ENCODE measurements around the gene TUBA3D. TPM values are rescaled to one million over a fixed set of nuclear protein-coding genes. Genes with fewer than 3 reads are reported as not detected.
"Not testable (repeated sequence)": the region's sequence is repeated elsewhere in the genome, so short reads cannot be mapped to it uniquely, and the experiment has no call there.

The TUBA3D gene
- total RNA-seq, 5 donors from 2014 or later (not counting 1 experiment from before 2014, with no cell fraction given) = not detected

DNA sequence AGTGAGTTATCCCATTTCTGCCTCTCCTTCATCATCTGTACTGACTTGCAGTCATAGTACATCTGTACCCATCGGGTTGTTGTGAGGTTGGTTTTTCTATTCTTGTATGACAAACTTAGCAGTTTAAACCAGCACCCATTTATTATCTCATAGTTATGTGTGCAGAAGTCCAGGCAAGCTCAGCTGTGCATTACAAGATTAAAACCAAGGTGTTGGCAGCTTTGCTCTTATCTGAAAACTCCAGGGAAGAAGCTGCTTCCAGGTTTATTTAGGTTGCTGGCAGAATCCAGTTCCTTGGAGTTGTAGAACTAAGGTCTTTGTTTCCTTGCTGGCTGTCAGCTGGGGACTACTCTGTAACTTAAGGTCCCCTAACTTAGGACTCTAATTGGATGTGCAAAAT is 19.6 kb downstream of the TUBA3D start:
- H3K4me3 ChIP-seq (ENCODE audit: control insufficient read depth in 1 of 2, extremely low read depth in 1 of 2, low read length in 1 of 2); H3K27me3 Mint-ChIP-seq; ATAC-seq (replicated peaks in 1 of 4); DNase-seq; H3K27me3 ChIP-seq (replicated peaks in 1 of 2; ENCODE audit: control insufficient read depth in 2 of 2, extremely low read depth in 1 of 2, insufficient read depth in 2 of 2, low read length in 1 of 2); H3K9me3 Mint-ChIP-seq; H3K27ac ChIP-seq (ENCODE audit: low read length); POLR2A ChIA-PET; H3K9me3 ChIP-seq; H3K27ac Mint-ChIP-seq: not testable (repeated sequence)
- peaks cover 16% of the 10 kb centered on the region for H3K36me3 Mint-ChIP-seq
- peak overlapping the region; percentile 43 to 96 (median 47) for H3K4me3 Mint-ChIP-seq
- no CpG with 5 or more reads among the region's 1 CpG for WGBS (ENCODE audit: insufficient coverage)
- Histone ChIP-seq H3K4me1 (ENCODE audit: control insufficient read depth in 1 of 2, extremely low read depth in 1 of 2, insufficient read depth in 2 of 2, low read length in 2 of 2) (peaks cover 5 to 28% of the 10 kb centered on the region in 2 experiments), H3K36me3 (ENCODE audit: control insufficient read depth in 2 of 2, extremely low read depth in 1 of 2, insufficient read depth in 1 of 2, low read length in 1 of 2) (peaks cover 11 to 23% of the 10 kb centered on the region in 2 donors)
- CTCF ChIA-PET = interaction anchor here in 1 of 2 donors (0.6 to 1.1 kb wide), 2 partner anchors 12 to 177 kb away, joined by 3 read pairs; no protein-coding TSS in a partner anchor
- H3K4me1 Mint-ChIP-seq = peaks cover 27 to 35% (median 31%) of the 10 kb centered on the region in 3 donors

DNA sequence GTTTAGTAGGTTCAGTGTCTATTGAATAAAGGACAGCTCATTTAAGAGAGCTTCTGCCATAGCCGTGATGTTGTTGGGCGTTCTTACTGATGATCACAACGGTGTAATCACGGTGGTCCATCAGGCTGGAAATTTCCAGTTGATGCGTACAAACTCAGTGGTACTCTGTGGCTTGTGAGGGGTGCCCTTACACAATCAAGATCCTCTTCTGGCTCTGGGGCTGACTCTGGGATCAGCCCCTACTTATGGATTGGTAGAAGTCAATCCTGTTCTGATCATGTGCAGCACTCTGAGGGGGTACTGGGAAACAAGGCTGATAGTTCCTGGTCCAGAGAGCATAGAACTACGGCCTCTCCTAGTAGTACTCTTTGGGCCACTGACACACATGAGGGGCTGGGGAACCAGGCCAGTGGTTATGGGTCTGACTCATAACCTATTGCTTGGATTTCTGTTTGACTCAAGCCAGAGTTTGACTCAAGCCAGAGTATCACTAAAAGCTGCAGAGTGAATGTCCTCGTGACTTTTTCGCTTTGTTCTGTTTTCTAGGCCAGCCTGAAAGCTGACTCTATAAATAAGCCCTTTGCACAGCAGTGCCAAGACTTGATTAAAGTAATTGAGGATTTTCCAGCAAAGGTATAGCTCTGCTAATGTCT is 22.5 kb downstream of the TUBA3D start:
- H3K36me3 Mint-ChIP-seq = peaks cover 16% of the 10 kb centered on the region
- ATAC-seq (replicated peaks in 1 of 4) = not testable (repeated sequence)

DNA sequence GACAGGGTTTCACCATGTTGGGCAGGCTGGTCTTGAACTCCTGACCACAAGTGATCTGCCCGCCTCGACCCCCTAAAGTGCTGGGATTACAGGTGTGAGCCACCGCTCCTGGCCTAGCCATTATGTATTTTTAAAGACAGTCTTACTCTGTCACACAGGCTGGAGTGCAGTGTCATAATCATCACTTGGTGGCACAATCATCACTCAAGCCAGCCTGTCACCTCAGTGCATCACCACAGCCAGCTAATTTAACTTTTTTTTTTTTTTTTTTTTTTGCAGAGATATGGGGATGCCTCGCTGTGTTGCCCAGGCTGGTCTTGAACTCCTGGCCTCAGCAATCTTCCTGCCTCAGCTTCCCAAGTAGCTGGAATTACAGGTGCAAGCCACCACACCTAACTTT is 27.7 kb downstream of the TUBA3D start:
- CTCF ChIA-PET; H3K27ac Mint-ChIP-seq; ATAC-seq (replicated peaks in 1 of 4); H3K9me3 ChIP-seq; H3K27me3 Mint-ChIP-seq; H3K9me3 Mint-ChIP-seq; H3K27me3 ChIP-seq (replicated peaks in 1 of 2; ENCODE audit: control insufficient read depth in 2 of 2, extremely low read depth in 1 of 2, insufficient read depth in 2 of 2, low read length in 1 of 2); H3K4me3 Mint-ChIP-seq; H3K4me1 Mint-ChIP-seq; H3K27ac ChIP-seq (ENCODE audit: low read length); DNase-seq; H3K4me1 ChIP-seq (ENCODE audit: control insufficient read depth in 1 of 2, extremely low read depth in 1 of 2, insufficient read depth in 2 of 2, low read length in 2 of 2); H3K4me3 ChIP-seq (ENCODE audit: control insufficient read depth in 1 of 2, extremely low read depth in 1 of 2, low read length in 1 of 2): not testable (repeated sequence)
- peaks cover 13 to 67% of the 10 kb centered on the region in 2 donors for H3K36me3 ChIP-seq (ENCODE audit: control insufficient read depth in 2 of 2, extremely low read depth in 1 of 2, insufficient read depth in 1 of 2, low read length in 1 of 2)
- POLR2A ChIA-PET = interaction anchor here in 1 of 2 donors (0.9 kb wide), 1 partner anchor 11 kb away, joined by 3 read pairs; no protein-coding TSS in a partner anchor
- WGBS (ENCODE audit: insufficient coverage) = no CpG with 5 or more reads among the region's 4 CpGs
- peaks cover 28% of the 10 kb centered on the region for H3K36me3 Mint-ChIP-seq

More for the DNA sequence above, 22.5 kb downstream of the TUBA3D start:
- H3K27me3 Mint-ChIP-seq; H3K9me3 ChIP-seq; H3K27ac Mint-ChIP-seq; H3K27me3 ChIP-seq (replicated peaks in 1 of 2; ENCODE audit: control insufficient read depth in 2 of 2, extremely low read depth in 1 of 2, insufficient read depth in 2 of 2, low read length in 1 of 2); H3K27ac ChIP-seq (ENCODE audit: low read length); H3K4me3 ChIP-seq (ENCODE audit: control insufficient read depth in 1 of 2, extremely low read depth in 1 of 2, low read length in 1 of 2); H3K9me3 Mint-ChIP-seq; CTCF ChIA-PET; DNase-seq; POLR2A ChIA-PET; H3K4me3 Mint-ChIP-seq: not testable (repeated sequence)
- peaks cover 3 to 13% of the 10 kb centered on the region in 2 experiments for H3K4me1 ChIP-seq (ENCODE audit: control insufficient read depth in 1 of 2, extremely low read depth in 1 of 2, insufficient read depth in 2 of 2, low read length in 2 of 2)
- peaks cover 11 to 33% of the 10 kb centered on the region in 2 donors for H3K36me3 ChIP-seq (ENCODE audit: control insufficient read depth in 2 of 2, extremely low read depth in 1 of 2, insufficient read depth in 1 of 2, low read length in 1 of 2)
- H3K4me1 Mint-ChIP-seq = peaks cover 18 to 22% (median 19%) of the 10 kb centered on the region in 3 donors
- WGBS (ENCODE audit: insufficient coverage) = no CpG with 5 or more reads among the region's 8 CpGs

DNA sequence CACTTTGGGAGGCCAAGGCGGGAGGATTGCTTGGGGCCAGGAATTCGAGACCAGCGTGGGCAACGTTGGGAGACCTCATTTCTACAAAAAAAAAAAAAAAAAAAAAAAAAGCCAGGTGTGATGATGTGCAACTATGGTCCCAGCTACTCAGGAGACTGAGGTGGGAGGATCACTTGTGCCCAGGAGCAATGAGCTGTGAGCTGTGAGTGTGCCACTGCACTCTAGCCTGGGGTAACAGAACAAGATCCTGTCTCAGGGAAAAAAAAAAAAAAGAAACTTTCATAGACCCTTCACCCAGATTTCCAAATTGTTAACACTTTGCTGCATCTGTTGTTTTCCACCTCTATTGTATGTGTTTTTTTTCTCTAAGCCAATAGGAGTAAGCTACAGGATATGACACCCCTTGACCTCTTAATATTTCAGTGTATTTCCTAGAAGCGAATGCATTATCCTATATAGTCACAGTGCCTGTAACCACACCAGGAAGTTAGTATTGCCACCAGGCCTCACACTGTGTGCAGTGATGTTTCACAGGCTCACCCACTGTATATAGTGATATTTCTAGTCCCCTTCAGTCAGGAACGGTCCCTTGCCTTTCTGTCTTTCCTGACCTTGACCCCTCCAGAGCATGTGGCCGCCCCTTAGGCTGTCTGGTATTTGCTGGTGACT is 28.3 kb downstream of the TUBA3D start:
- H3K9me3 ChIP-seq; H3K4me1 Mint-ChIP-seq; DNase-seq; CTCF ChIA-PET; H3K4me3 ChIP-seq (ENCODE audit: control insufficient read depth in 1 of 2, extremely low read depth in 1 of 2, low read length in 1 of 2); H3K27me3 ChIP-seq (replicated peaks in 1 of 2; ENCODE audit: control insufficient read depth in 2 of 2, extremely low read depth in 1 of 2, insufficient read depth in 2 of 2, low read length in 1 of 2); H3K9me3 Mint-ChIP-seq; H3K4me3 Mint-ChIP-seq; H3K4me1 ChIP-seq (ENCODE audit: control insufficient read depth in 1 of 2, extremely low read depth in 1 of 2, insufficient read depth in 2 of 2, low read length in 2 of 2); H3K27ac ChIP-seq (ENCODE audit: low read length); H3K27me3 Mint-ChIP-seq: not testable (repeated sequence)
- POLR2A ChIA-PET = interaction anchor here in 1 of 2 donors (0.7 kb wide), 2 partner anchors 168 to 411 kb away, joined by 11 to 16 read pairs; no protein-coding TSS in a partner anchor
- no CpG with 5 or more reads among the region's 7 CpGs for WGBS (ENCODE audit: insufficient coverage)
- peak overlapping the region in 1 of 2 donors; percentile 43 for H3K27ac Mint-ChIP-seq
- ATAC-seq (replicated peaks in 1 of 4) = peak in 1 of 4 experiments; percentile 69
- peaks cover 29% of the 10 kb centered on the region for H3K36me3 Mint-ChIP-seq
- H3K36me3 ChIP-seq (ENCODE audit: control insufficient read depth in 2 of 2, extremely low read depth in 1 of 2, insufficient read depth in 1 of 2, low read length in 1 of 2) = peaks cover 16 to 69% of the 10 kb centered on the region in 2 donors

DNA sequence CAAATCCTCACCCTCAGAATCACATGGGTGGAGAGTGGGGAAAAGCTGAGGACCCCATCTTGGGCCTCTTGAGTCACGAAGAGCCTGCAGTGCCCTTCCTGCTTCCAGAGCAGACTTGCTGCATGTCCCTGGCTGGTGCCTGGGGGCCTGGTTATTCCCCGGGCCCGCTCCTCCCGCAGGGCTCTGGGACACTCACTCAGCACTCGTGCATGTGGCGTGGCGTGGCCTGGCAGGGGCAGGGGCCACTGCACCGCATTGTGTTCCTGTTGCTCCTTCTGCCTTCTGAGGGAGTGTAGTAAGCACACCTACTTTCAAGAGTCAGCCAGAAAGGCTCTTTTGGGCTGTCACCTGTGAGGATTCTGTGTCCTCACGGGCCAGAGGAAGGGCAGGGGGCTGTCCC is 33.7 kb downstream of the TUBA3D start:
- Mint-ChIP-seq H3K27me3 (no peaks in the 10 kb centered on the region), H3K9me3 (no peaks in the 10 kb centered on the region)
- CTCF ChIA-PET = no interaction called here

DNA sequence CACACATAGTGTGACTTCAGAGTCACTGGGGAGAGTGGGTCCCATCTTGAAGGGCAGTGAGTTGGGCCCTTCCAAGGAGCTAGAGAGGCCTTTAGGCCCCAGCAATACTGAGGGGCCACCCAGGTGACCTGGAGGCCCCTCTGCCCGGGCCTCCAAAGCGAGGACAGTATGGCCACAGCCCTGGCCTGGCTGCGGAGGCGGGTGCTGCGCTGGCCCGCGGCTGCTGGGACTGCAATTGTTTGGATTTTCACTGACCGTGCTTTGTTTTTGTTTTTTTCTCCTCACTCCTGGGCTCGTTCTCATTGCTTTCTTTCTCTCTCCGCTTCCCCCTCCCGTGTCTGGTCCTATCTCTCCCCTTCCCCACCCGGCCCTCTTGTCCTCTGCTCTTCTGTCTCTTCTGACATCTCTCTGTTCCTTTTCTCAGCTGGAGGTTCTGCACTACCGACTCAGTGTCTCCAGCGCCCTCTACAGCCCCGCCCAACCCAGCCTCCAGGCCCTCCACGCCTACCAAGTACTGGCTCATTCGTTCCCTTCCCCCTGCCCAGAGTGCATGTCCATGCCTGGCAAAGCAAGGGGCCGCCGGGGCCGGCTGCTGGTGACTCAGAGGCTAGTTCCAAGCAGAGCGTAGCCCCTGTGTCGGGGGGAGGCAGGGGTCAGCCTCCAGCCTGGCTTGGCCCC is 35.5 kb downstream of the TUBA3D start:
- H3K9me3 Mint-ChIP-seq; ATAC-seq (replicated peaks in 1 of 4); H3K4me3 ChIP-seq (ENCODE audit: control insufficient read depth in 1 of 2, extremely low read depth in 1 of 2, low read length in 1 of 2); CTCF ChIA-PET; DNase-seq; POLR2A ChIA-PET; H3K27ac Mint-ChIP-seq; H3K27ac ChIP-seq (ENCODE audit: low read length); H3K27me3 ChIP-seq (replicated peaks in 1 of 2; ENCODE audit: control insufficient read depth in 2 of 2, extremely low read depth in 1 of 2, insufficient read depth in 2 of 2, low read length in 1 of 2); H3K4me3 Mint-ChIP-seq; H3K4me1 Mint-ChIP-seq; H3K9me3 ChIP-seq; H3K27me3 Mint-ChIP-seq; H3K4me1 ChIP-seq (ENCODE audit: control insufficient read depth in 1 of 2, extremely low read depth in 1 of 2, insufficient read depth in 2 of 2, low read length in 2 of 2): not testable (repeated sequence)
- H3K36me3 Mint-ChIP-seq = peaks cover 21% of the 10 kb centered on the region
- H3K36me3 ChIP-seq (ENCODE audit: control insufficient read depth in 2 of 2, extremely low read depth in 1 of 2, insufficient read depth in 1 of 2, low read length in 1 of 2) = peaks cover 5 to 37% of the 10 kb centered on the region in 2 donors
- 91% methylated on average over 15 of the region's 22 CpGs for WGBS (ENCODE audit: insufficient coverage)

More for the DNA sequence above, 33.7 kb downstream of the TUBA3D start:
- 59% methylated on average over 2 of the region's 9 CpGs for WGBS (ENCODE audit: insufficient coverage)
- no peak overlapping the region for H3K27ac ChIP-seq (ENCODE audit: low read length)
- Mint-ChIP-seq H3K27ac (no peak overlapping the region), H3K4me3 (no peak overlapping the region), H3K4me1 (peaks cover 0 to 6% (median 0%) of the 10 kb centered on the region in 3 donors), H3K36me3 (peaks cover 28% of the 10 kb centered on the region)
- no peak for ATAC-seq (replicated peaks in 1 of 4)
- H3K9me3 ChIP-seq = no peaks in the 10 kb centered on the region
- no peak overlapping the region for H3K4me3 ChIP-seq (ENCODE audit: control insufficient read depth in 1 of 2, extremely low read depth in 1 of 2, low read length in 1 of 2)
- peaks cover 5 to 51% of the 10 kb centered on the region in 2 donors for H3K36me3 ChIP-seq (ENCODE audit: control insufficient read depth in 2 of 2, extremely low read depth in 1 of 2, insufficient read depth in 1 of 2, low read length in 1 of 2)
- H3K27me3 ChIP-seq (replicated peaks in 1 of 2; ENCODE audit: control insufficient read depth in 2 of 2, extremely low read depth in 1 of 2, insufficient read depth in 2 of 2, low read length in 1 of 2) = no peaks in the 10 kb centered on the region
- H3K4me1 ChIP-seq (ENCODE audit: control insufficient read depth in 1 of 2, extremely low read depth in 1 of 2, insufficient read depth in 2 of 2, low read length in 2 of 2) = peaks cover 0 to 5% of the 10 kb centered on the region in 2 experiments
- no peak for DNase-seq
- POLR2A ChIA-PET = no interaction called here
